ENCODE measurements around the gene SYTL3.

GRCh38 chr6:158803733-158804143 lies 153.9 kb downstream of the SYTL3 start:
- TF ChIP-seq CTCF (IDR thresholded peaks at IDR 0.05) (no peak), POLR2A (IDR thresholded peaks at IDR 0.05) (no peak)

All from Peyer's patch (tissue), 4 donors.